ENCODE results near the gene ERBB4. TPM values are rescaled to one million over a fixed set of nuclear protein-coding genes. Genes with fewer than 3 reads are reported as not detected.

Gene ERBB4
- total and polyA plus RNA-seq, 9 donors: 0.08 to 22.3 (median 1.2) TPM

DNA sequence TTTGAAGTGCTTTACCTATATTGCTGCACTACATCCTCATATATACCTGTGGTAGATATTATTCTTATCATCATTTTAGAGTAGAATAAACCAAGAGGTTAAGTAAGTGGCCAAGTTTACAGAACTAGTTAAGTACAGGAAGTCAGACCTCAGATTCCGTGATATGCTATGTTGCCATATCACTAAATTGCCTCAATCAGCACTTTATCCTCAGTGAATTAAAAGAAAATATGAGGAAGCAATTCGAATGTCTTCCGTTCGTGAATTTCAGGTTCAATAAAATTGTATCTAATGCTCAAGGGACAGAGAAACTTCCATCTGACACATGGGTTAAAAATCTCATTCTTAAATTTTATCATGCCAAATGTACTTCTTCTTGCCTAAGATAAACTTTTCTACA lies 1133.6 kb downstream of the ERBB4 start:
- intact Hi-C loops (cut with DNase I): no loop called here
- TF ChIP-seq POLR2A (IDR thresholded peaks at IDR 0.05): no peak
- no peak for TF ChIP-seq EP300 (IDR thresholded peaks at IDR 0.05)
- TF ChIP-seq, protein P1, sequence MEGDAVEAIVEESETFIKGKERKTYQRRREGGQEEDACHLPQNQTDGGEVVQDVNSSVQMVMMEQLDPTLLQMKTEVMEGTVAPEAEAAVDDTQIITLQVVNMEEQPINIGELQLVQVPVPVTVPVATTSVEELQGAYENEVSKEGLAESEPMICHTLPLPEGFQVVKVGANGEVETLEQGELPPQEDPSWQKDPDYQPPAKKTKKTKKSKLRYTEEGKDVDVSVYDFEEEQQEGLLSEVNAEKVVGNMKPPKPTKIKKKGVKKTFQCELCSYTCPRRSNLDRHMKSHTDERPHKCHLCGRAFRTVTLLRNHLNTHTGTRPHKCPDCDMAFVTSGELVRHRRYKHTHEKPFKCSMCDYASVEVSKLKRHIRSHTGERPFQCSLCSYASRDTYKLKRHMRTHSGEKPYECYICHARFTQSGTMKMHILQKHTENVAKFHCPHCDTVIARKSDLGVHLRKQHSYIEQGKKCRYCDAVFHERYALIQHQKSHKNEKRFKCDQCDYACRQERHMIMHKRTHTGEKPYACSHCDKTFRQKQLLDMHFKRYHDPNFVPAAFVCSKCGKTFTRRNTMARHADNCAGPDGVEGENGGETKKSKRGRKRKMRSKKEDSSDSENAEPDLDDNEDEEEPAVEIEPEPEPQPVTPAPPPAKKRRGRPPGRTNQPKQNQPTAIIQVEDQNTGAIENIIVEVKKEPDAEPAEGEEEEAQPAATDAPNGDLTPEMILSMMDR (IDR thresholded peaks at IDR 0.05): no peak
- Histone ChIP-seq H3K4me1 (ENCODE audit: insufficient read depth) (no peaks in the 10 kb centered on the region), H3K36me3 (no peaks in the 10 kb centered on the region), H3K9me3 (no peaks in the 10 kb centered on the region), H3K27me3 (no peaks in the 10 kb centered on the region), H3K27ac (no peak overlapping the region), H3K4me3 (no peak overlapping the region)
- WGBS, 3 donors: 87 to 90% (median 87%) methylated on average over 4 of the region's 4 CpGs
- DNase-seq: no peak

DNA sequence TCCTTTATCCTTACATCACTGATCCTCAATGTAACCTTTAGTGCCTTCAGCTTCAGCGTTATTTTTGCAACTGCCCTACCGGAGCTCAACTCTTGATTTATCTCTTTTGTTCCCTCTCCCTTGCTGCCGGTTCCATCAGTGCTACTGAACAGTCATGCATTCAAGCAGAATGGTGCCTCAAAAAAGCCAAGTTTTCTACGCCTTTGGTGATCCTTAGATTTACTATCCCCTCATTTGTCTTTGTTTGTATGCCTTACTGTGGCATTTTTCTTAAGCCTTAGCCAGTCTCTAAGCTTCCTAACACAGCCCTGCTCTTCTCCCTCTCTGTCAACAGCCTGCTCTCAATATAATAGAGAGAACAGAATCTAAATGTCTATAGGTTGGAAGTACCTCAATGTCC lies 1134.5 kb downstream of the ERBB4 start:
- WGBS, 3 donors: 25 to 31% (median 27%) methylated on average over 4 of the region's 4 CpGs
- Histone ChIP-seq H3K9me3 (no peaks in the 10 kb centered on the region), H3K27me3 (no peaks in the 10 kb centered on the region), H3K4me1 (ENCODE audit: insufficient read depth) (no peaks in the 10 kb centered on the region), H3K27ac (no peak overlapping the region), H3K36me3 (no peaks in the 10 kb centered on the region), H3K4me3 (no peak overlapping the region)
- intact Hi-C loops (cut with DNase I): no loop called here
- no peak for DNase-seq
- TF ChIP-seq POLR2A (IDR thresholded peaks at IDR 0.05) (no peak), EP300 (IDR thresholded peaks at IDR 0.05) (no peak)
- TF ChIP-seq, protein P1 (IDR thresholded peaks at IDR 0.05): no peak

DNA sequence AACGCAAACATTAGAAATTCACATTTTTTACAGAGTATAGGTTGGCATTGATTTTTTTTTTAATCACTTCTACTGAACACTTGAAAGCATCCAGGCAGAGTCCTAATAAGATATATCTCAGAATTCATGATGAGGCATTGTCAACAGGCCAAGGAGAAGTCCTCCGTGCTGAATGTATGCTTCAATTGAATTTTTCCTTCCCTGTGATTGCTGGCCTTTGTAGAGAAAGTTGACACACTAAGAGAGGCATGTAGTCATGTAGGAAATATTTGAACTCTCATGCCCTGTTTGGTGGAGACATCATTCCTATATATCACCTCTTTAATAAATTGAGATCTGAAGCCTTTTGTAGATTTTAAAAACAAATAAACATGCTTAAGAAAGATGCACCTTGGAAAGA lies 1137.3 kb downstream of the ERBB4 start:
- TF ChIP-seq EP300 (IDR thresholded peaks at IDR 0.05) (no peak), POLR2A (IDR thresholded peaks at IDR 0.05) (no peak)
- TF ChIP-seq, protein P1 (IDR thresholded peaks at IDR 0.05): no peak
- no peaks in the 10 kb centered on the region for H3K9me3 ChIP-seq
- H3K4me1 ChIP-seq (ENCODE audit: insufficient read depth): no peaks in the 10 kb centered on the region
- no peak overlapping the region for H3K4me3 ChIP-seq
- no peak overlapping the region for H3K27ac ChIP-seq
- 80 to 82% (median 81%) methylated on average over 2 of the region's 2 CpGs for WGBS, 3 donors
- no peaks in the 10 kb centered on the region for H3K27me3 ChIP-seq
- no peaks in the 10 kb centered on the region for H3K36me3 ChIP-seq
- intact Hi-C loops (cut with DNase I): loop anchor here in 1 of 4 donors (2.0 kb wide), 1 partner anchor 25 kb away; no protein-coding TSS in a partner anchor
- no peak for DNase-seq

DNA sequence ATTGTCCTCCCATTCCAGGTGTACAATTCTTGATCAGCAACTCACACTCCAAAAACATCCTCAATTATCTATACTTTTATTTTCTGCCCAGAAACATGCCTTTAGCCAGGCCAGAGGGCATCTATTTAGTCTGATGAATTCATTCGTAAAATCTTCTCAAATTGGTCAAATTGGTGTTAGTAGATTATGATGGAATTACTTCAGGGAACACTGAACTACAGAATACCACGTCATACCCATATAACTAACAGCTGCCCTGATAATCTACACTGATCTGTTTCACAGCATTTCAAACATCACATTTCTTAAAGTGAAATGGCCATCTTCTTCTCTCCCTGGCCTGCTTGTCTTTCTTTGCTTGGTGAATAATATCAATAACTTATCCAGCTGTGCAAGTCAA lies 1140.8 kb downstream of the ERBB4 start:
- TF ChIP-seq, protein P1 (IDR thresholded peaks at IDR 0.05): no peak
- TF ChIP-seq EP300 (IDR thresholded peaks at IDR 0.05) (no peak), POLR2A (IDR thresholded peaks at IDR 0.05) (no peak)
- Histone ChIP-seq H3K9me3 (no peaks in the 10 kb centered on the region), H3K27ac (no peak overlapping the region), H3K36me3 (no peaks in the 10 kb centered on the region), H3K4me1 (ENCODE audit: insufficient read depth) (no peaks in the 10 kb centered on the region), H3K27me3 (no peaks in the 10 kb centered on the region), H3K4me3 (no peak overlapping the region)
- DNase-seq: no peak
- 54 to 83% (median 62%) methylated on average over 2 of the region's 2 CpGs for WGBS, 3 donors
- intact Hi-C loops (cut with DNase I): no loop called here

Measured in ovary (tissue), 9 donors.